Nucleus accumbens (tissue), 56 donors: ENCODE results near the gene ZNF536.
A peak's percentile ranks its signal among the peaks of the same experiment; 100 is the strongest.

Experiments used
- DNase-seq, 56 donors: peaks; one replicate each; lab custom pipeline; 2025; lab: John Stamatoyannopoulos, UW

ZNF536 gene

DNA sequence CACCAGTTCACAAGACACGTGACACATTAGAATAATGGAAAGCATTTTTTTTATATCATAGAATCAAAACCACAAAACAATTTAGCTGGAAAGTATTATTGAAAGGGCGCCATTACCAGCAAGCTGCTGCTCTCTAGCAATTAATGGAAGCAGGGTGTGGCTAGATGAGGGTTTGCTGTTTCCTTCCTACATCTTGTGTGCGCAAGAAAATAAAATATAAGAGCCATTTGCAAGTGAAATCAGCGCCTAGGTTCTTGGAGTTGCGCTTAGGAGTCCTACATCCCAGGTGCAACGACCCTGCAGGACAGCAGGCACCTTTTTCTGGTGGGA is 140.9 kb downstream of the ZNF536 start:
- no peak for DNase-seq

DNA sequence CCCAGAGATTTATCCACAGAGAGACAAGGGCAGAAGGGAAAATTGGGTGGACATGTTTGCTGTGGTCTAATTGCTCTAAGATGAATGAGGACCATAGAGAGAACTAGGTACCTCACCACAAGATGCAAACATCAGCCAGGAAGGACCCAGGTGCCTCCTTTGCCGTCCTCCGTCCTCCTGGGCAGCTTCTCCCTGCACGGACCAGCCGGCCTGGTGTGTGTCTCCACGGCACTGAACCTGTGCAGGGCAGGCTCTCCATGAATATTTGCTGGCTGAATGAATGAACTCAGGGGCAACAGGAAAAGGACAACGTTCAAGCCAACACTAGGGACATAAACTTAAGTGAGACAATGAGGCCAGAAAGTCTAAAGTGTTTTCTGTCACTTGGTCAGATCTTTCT is 143.9 kb downstream of the ZNF536 start:
- no peak for DNase-seq

DNA sequence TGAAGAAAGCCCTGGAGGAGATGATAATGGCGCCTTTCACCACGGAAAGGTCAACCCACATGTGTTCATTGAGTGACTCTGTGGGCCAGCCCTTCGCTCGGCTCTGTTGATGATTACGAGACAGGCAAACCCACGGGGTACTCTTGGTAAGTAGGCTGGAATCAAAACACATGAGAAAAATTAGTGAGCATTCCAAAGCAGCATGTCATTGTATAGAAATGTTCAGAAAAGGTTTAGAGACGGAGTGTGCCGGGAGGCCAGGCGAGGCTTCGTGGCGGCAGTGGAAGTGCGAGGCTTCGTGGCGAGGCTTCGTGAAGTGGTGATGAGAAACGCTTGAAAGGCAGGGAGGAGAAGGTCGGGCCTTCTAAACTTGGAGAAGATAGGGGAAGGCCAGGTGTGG is 144.3 kb downstream of the ZNF536 start:
- DNase-seq, result no peak

DNA sequence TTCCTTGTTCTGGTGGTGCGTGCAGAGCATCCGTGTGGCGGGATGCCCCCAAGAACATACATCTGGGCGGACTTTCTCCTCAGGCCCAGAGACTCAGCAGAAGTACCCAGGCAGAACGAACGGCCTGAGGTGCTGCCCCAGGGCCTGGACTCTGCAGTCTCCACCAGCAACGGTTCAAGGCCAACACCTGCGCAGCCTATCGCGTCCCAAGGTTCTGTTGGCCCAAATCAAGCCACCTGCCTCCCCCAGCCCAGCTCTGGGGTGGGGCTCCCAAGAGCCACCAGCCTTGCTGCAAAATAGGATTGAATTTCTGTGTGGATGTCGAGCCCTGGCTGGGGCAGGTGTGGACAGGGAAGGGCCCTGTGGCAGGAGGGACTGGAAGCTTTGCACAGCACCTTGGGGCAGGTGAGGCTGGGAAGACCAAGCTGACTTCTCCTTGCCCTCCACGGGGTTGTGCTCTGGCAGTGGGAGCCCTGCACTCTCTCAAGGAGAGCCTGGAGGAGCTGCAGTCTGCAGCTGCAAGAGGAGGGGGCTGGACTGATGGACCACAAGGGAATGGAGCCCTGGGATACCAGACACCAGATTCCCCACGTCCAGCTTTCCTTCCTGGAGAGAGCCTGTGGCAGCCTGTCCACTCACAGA is 146.9 kb downstream of the ZNF536 start:
- DNase-seq, result no peak

DNA sequence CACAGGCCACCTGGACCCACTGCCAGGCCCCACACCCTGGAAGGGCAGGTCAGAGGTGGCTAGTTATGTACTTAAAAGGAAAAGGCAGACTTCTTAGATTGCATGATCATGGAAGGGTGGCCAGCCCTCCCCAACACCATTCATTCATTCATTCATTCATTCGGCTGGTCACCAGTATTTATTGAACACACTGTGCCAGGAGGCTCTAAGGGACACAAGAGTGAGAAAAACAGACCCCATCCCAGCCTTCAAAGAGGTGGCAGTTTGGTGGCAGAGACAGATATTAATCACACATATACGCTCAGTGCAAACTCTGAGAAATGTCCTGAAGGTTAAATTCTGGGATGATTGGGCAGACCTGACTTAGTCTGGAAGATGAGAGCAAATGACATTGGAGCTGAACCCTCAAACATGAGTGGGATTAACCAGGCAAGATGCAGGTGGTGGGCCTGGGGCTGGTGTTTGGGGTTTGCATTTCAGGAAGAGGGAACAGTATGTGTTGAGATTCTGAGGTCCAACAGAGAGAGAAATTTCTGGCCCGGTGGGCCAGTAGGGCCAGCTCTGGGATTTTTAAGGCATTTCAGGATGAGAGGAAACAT is 147.5 kb downstream of the ZNF536 start:
- no peak for DNase-seq

DNA sequence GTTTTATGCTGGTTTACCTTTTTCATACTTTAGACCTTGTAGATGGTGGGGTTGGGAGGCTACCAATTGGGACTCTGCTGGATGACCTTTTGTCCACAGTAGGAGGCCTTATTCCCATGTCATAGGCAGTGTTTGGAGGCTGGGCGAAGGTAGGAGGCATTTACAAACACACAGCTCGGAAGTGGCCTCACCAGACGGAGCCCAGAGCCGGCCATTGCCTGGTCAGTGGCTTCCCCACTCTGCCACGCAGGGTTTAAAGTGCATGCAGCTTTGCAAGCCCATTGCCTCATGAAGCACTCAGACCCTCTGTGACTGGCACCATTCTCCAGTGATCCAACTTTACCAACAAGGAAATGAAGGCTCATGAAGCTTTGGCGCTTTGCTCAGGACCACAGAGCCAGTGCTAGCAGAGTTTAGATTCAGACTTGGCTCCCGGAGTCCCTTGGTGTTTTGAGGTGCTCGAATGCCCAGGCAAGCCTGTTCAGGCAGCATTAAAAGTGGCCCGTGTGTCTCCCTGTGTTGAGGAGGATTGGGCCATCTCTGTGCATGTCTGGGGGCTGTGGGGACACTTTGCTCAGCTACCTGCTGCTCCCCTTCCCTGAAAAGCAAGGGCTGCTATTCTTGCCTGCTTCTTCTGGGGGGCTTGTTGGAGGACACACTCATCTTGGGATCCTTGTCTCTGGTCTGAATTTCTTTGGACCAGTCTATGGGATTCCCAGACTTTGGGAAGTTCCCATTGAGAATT is 148.7 kb downstream of the ZNF536 start:
- DNase-seq, result no peak

DNA sequence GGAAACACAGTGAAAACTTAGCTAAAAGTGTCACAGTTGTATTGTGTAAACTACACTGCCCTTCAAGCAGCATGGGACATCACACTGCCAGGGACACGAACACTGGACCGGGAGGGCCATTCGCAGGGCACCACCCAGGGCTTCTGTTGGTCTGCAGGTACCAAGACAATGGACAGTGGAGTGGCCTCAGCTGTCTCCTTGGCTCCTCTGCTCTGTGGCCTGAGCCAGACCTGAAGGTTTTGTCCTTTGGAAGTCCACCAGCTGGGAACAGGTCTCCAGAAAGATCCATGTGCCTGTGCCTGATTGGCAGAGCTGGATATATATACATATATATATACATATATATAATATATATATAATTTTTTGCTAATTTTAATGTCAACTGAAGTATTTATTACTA is 149.8 kb downstream of the ZNF536 start:
- no peak for DNase-seq

DNA sequence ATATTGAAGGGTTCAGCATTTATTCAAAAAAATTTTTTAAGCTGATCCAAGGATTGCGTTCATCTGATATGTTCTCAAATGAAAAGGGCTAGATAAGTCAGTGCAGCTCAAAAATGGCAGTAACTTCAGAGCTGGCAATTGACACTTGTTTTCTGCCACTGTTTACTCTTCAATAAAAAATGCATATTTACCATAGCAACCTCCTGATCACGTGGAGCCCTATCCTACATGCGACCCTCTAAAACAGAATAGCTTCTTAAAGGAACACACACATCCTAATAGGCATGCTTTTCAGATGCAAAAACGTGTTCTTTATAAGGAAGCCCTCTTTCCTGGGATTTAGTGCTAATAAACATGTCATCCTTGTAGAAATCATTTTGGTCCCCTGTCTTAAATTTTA is 150.2 kb downstream of the ZNF536 start:
- DNase-seq, result no peak

DNA sequence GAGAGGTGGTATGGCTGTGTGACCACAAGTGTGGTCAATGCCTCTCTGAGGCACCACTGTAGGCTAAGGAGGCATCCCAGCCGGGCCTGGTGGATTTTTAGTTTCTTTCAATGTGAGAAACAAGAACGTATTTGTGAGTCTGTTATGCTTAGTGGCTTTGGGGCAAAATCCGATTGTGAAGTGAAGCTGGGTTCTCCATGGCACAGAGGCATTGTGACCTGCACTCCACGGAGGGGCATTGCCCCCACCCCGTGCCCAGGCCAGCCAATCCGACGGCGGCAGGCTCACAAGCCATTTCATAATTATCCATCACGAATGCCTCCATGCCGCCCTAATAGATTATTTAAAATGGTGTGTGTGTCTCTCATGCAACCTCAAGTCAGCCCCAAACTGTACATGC is 151.6 kb downstream of the ZNF536 start:
- no peak for DNase-seq

DNA sequence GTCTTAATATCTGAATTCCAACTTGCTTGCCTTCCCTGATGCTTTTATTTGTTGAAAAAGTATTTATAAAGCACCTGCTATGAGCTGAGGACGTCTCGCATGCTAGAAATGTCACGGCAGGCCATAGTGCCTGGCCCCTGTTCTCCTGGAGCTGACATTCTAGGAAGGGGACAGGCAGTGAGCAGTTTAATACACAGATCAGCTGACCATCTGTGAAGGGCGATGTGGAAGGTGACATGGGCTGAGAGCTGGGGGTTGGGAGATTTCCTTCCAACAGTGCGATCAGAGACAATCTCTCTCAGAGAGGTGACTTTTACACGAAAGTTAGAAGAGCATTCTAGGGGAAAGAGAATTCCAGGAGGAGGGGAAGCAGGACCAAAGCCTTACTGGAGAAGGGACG is 153.2 kb downstream of the ZNF536 start:
- DNase-seq, result no peak

DNA sequence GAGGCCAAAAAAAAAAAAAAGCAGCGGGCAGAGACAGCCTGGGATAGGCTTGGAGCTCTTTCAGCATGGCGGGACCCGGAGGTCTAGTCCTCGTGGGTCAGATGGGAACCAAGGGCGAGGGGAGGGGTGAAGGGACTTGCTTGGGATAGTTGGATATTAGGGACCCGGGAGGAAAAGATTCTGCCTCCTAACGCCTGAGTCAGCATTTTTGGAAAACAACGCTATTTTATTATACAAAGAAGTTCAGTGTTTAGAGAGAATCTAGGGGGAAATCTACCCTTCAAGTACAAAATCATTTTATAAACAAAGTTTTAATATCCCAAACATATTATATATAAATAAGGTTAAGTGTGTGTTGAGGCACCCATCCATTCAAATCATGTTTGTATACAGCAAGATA is 156.7 kb downstream of the ZNF536 start:
- no peak for DNase-seq

DNA sequence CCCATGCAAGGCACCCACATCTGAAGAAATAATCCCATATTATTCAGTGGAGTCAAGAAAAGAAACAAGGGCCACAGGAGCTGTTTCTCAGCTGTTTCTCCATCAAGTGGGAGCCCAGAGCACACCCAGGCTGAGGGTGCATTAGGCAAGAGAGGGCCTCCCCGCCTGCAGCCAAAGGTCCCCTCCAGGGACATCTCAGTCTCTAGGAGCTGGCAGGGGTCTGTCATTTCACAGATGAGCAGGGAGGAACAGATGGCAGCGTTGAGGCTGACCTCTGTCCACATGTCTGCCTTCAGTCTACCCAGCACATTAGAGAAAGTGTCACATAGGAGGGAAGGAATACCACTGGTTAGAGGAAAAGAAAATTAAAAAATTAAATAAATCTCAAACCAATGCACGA is 157.7 kb downstream of the ZNF536 start:
- DNase-seq, result no peak

DNA sequence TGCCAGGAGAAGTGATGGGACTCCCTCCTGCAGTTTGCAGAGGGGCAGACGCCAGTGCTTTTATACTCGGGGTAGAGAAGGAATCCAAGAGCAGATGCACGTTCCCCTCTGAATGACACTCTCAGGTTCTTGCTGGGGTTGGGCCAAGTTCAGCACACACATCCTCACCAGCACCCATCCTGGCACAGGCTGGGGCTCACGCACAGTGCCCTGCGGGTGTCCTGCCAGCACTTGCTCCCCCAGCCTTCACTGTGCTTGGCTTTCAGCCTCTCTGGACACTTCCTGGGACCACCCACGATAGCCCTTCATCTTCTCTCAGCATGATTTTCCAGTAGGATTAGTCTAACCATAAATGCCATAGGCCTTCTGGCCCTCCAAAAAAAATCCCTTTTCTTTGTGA is 158.6 kb downstream of the ZNF536 start:
- no peak for DNase-seq

DNA sequence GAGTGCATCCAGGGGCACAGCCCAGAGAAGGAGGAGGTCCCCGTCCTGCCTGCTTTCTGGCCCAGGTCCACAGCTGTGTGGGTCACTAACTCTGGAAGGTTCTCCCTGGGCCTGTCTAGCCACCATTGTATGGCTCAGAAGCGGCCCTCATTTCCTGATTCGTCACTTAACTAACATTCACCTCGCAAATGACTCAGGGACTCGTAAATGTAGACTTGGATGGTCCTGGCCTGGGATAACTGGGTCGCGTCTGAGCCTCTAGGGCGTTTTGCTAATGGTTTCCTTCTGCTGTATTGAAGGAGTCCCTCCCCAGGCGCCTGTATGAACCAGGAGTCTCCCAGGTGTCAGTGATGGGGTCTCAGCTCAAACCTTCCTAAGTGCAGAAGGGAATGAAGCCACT is 162.8 kb downstream of the ZNF536 start:
- no peak for DNase-seq

DNA sequence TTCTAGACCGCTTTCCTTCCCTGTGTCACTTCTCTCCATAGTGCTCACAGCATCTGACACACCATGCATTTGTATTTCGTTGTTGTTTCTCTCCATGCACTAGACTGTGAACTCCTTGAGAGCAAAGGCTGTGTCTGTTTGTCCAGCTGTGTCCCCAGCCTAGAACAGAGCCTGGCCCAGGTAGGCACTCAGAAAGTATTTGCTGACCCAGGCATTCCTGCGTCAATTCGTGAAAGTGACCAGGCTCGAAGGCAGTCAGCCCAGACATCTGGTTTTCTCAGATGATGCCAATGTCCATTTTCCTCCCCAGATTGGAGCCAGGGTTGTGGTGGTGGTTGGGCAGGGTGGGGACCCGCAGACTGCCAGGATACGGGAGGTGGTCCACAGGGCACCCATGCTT is 164.8 kb downstream of the ZNF536 start:
- no peak for DNase-seq

DNA sequence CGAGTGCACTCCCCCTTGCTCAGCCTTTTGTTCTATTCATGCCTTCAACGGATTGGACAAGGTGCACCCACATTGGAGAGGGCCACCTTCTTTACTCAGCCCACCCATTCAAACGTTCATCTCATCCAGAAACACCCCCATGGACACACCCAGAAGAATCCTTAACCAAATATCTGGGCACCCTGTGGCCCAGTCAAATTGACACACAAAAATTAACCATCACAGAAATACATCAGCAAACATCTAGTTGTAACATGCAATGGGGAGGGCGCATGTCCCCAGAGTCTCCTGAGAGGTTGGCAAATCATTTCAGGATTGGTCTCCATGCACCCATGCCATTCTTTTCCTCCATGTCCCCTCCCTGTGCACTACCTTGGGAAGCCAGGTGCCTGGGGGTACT is 167.1 kb downstream of the ZNF536 start:
- DNase-seq, result no peak

DNA sequence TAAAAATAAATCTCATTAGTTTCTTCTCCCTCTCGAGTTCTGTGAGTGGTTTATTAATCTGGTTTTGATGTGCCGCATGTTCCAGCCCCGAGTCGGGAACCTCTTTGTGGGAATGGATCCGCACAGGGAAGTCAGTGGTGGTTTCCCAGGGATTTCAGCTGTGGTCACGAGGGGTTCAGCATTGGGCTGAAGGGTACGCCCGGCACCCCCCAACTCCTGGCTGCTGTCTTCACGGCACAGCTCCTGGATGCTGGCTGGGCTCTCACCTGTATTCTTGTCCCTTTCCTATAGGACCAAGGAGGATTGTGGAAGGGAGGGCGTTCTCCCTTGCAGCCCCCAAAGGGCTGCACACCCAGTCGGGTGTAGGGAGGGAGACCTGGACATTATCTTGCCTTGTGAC is 167.8 kb downstream of the ZNF536 start:
- no peak for DNase-seq

DNA sequence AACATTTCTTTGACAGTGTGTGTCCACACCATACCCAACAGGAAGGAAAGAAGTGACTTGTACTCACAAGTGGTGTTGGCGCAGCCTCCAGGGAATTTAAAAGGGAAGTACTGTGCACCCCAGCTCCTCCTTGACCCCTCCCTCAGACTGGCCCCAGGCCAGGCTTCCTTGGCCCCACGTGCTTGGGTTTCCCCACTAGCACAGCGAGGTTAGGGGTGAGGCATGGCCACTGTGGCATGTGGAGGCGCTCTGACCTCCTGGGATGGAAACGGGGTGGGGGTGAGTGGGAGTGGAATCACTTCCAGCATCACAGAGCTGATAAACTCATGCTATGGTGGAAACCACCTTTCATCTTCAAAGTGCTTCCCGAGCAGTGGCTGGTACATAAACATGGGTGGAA is 168.6 kb downstream of the ZNF536 start:
- DNase-seq, result no peak

DNA sequence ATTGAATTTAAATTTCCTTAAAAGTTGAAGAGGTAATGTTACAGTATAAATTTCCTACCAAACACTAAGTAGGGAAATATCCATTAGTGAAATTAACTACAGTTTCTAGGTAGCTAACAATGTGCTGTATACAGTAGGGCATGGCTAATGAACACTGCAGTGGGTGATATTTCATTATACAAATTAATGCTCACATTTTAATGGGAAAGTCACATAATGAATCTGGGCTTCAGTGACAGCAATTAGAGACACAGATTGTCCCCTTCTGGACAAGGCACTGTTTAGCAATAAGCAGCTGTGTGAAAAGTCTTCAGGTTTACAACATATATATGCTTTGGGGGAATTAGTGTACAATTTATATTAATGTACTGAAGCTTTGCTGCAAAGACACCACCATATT is 169.4 kb downstream of the ZNF536 start:
- no peak for DNase-seq

DNA sequence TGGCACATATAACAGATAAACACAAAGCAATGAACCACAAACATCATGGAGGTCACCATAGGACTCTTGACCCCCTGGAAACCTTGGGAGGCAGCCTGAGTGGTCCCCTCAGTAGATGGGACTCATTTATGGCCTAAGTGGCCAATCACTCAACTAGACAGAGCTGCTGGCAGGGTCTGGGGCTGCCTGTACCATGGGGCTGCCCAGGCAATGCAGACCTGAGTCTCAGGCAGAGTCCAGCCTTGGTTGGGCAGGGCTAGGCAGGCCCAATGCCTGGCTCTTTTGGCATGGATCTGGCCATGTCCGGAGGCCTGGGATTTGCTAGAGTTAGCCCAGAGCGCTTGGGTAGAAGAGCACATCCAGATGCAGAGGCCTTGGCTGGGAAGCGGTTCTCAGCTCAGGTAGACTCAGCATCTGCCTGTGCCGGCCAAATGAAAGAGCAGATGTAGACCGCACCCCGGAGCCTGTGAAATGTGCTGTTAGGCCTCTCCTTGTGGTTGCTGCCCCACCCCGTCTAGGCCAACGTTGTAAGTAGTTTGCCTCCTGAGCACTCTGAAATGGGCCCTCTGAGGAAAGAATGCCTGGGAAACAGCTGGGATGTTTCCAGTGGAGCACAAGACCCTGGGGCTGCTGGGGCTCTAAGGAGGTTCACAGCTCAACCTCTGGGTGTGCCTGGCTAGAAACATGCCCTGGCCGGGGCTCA is 171.2 kb downstream of the ZNF536 start:
- DNase-seq, result no peak

DNA sequence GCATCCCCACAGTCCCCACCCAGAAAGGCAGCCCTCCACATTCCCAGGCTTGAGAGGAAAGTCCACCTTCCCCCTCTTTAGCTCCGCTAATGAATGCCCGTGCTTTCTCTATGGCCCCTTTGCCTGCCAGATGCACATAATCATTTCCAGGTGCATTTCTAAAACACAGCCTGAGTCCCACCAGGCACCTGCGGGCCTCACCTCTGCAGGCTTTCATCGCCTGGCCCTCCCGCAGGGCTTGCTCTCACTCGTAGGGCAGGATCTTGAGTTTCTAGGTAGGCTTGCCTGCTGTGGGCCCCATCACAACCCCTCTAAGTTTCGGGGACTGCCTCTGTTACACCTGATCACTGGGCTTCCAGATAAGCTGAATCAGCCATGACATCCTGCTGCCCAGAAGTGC is 173.6 kb downstream of the ZNF536 start:
- DNase-seq, result no peak

DNA sequence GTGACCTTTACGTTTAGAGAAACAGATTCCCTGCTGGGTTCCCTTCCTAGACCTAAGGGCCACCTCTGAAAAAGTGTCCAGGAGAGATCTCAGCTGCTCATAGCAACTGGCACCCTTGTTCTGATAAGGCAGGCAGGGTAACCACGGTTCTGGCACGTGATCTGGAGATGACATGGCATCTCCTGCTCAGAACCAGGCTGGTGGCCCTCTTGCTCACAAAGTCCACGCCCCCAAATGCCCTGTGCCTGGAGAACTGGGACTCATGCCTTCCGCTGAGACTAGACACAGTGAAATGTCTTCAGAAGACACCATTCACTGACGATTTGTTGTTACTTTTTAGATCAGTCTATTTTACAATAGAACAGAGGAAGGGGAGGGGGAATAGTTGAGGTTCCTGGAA is 174.1 kb downstream of the ZNF536 start:
- peak in 1 of 56 donors; percentile 15 for DNase-seq
